Neuronal stem cell (in vitro differentiated cells): ENCODE results near the gene VWCE.
"Not testable (repeated sequence)": the region's sequence is repeated elsewhere in the genome, so short reads cannot be mapped to it uniquely, and the experiment has no call there.

Source experiments
- DNase-seq: peaks from one replicate; pipeline ENCODE4 v3.0.0-alpha.2; 2013; ENCODE audit warnings: low spot score
- H2AFZ ChIP-seq: one replicate; pipeline ENCODE4 v1.6.1; 2013; ENCODE audit warnings: mild to moderate bottlenecking, low read length, inconsistent platforms
- H2AK5ac ChIP-seq: 2 replicates; pipeline ENCODE4 v1.6.1; 2013; ENCODE audit warnings: low read depth, mild to moderate bottlenecking, inconsistent platforms, low read length, moderate library complexity, mixed read lengths
- H2BK120ac ChIP-seq: 2 replicates; pipeline ENCODE4 v1.6.1; 2013; ENCODE audit warnings: low read depth, mild to moderate bottlenecking, inconsistent platforms, low read length, moderate library complexity, mixed read lengths
- H2BK12ac ChIP-seq: one replicate; pipeline ENCODE4 v1.6.1; 2013; ENCODE audit warnings: low read length, inconsistent platforms
- H2BK15ac ChIP-seq: 2 replicates; pipeline ENCODE4 v1.6.1; 2013; ENCODE audit warnings: mild to moderate bottlenecking, low read length, inconsistent platforms, mixed read lengths
- H2BK5ac ChIP-seq: one replicate; pipeline ENCODE4 v1.6.1; 2013; ENCODE audit warnings: inconsistent platforms, mild to moderate bottlenecking, low read length, moderate library complexity
- H3K14ac ChIP-seq: one replicate; pipeline ENCODE4 v1.6.1; 2013; ENCODE audit warnings: low read length, inconsistent platforms
- H3K18ac ChIP-seq: 2 replicates; pipeline ENCODE4 v1.6.1; 2013; ENCODE audit warnings: low read length, inconsistent platforms
- H3K23ac ChIP-seq: 2 replicates; pipeline ENCODE4 v1.6.1; 2013; ENCODE audit warnings: low read depth, mild to moderate bottlenecking, mixed read lengths, low read length, inconsistent platforms; ENCODE audit not compliant: poor library complexity
- H3K27ac ChIP-seq: replicated peaks from 3 replicates; pipeline ENCODE4 v1.5.1; 2013; ENCODE audit warnings: low read length, inconsistent platforms
- H3K27me3 ChIP-seq, 3 experiments: 2 replicates each; pipeline ENCODE4 v1.6.1; 2013; ENCODE audit warnings: low read length in 3 of 3, mild to moderate bottlenecking in 2 of 3, inconsistent platforms in 1 of 3, low read depth in 1 of 3, mixed read lengths in 1 of 3, moderate library complexity in 1 of 3; ENCODE audit not compliant: control insufficient read depth in 3 of 3, insufficient read depth in 3 of 3
- H3K36me3 ChIP-seq, 2 donors: replicated peaks in 1 of 2; 2 replicates each; pipeline ENCODE4 v1.6.1; 2013; ENCODE audit warnings: low read length in 2 of 2; ENCODE audit not compliant: control insufficient read depth in 2 of 2, insufficient read depth in 2 of 2
- H3K4ac ChIP-seq: 2 replicates; pipeline ENCODE4 v1.6.1; 2013; ENCODE audit warnings: inconsistent platforms, mild to moderate bottlenecking, low read length, moderate library complexity
- H3K4me1 ChIP-seq, 2 donors: 1 replicate in 1 of 2; 2 replicates in 1 of 2; pipeline ENCODE4 v1.6.1; 2013; ENCODE audit warnings: low read length in 2 of 2, low read depth in 1 of 2; ENCODE audit not compliant: control insufficient read depth in 2 of 2, insufficient read depth in 1 of 2
- H3K4me2 ChIP-seq: one replicate; pipeline ENCODE4 v1.6.1; 2013; ENCODE audit warnings: mild to moderate bottlenecking, low read length, inconsistent platforms; ENCODE audit not compliant: insufficient read depth, poor library complexity, severe bottlenecking
- H3K4me3 ChIP-seq, 2 donors: 2 replicates each; pipeline ENCODE4 v1.5.1; 2013; ENCODE audit warnings: low read length in 2 of 2, mild to moderate bottlenecking in 2 of 2, inconsistent platforms in 1 of 2, moderate library complexity in 1 of 2
- H3K79me1 ChIP-seq: one replicate; pipeline ENCODE4 v1.6.1; 2013; ENCODE audit warnings: low read depth, mild to moderate bottlenecking, inconsistent platforms, low read length, moderate library complexity
- H3K9ac ChIP-seq: one replicate; pipeline ENCODE4 v1.6.1; 2013; ENCODE audit warnings: mild to moderate bottlenecking, low read depth, low read length, inconsistent platforms; ENCODE audit not compliant: poor library complexity
- H3K9me3 ChIP-seq, 2 donors: replicated peaks in 1 of 2; 2 replicates each; pipeline versions ENCODE3 to v1.6.1; 2013; ENCODE audit warnings: low read length in 2 of 2, mild to moderate bottlenecking in 2 of 2, inconsistent platforms in 1 of 2, low read depth in 1 of 2, mixed read lengths in 1 of 2, moderate library complexity in 1 of 2; ENCODE audit not compliant: control insufficient read depth in 2 of 2, insufficient read depth in 1 of 2
- H4K8ac ChIP-seq: one replicate; pipeline ENCODE4 v1.6.1; 2013; ENCODE audit warnings: low read depth, mild to moderate bottlenecking, inconsistent platforms, low read length, moderate library complexity
- H4K91ac ChIP-seq: one replicate; pipeline ENCODE4 v1.6.1; 2013; ENCODE audit warnings: low read length, low read depth, mild to moderate bottlenecking, inconsistent platforms; ENCODE audit not compliant: poor library complexity
- whole genome bisulfite sequencing, 2 donors: extraction: QIAGEN DNeasy Blood & Tissue Kit; methylation state at CpG; one replicate each; pipeline ENCODE4 v1.1.7; 2013; ENCODE audit warnings: missing lambda C conversion rate in 2 of 2, mixed read lengths in 1 of 2; ENCODE audit not compliant: insufficient read length in 2 of 2, insufficient replicate concordance in 1 of 2; ENCODE audit errors: extremely low coverage in 2 of 2; 5-methylcytosine and 5-hydroxymethylcytosine counted together

Gene VWCE

GRCh38 chr11:61252332-61252731, 42.8 kb downstream of the VWCE start:
- not testable (repeated sequence) for H2BK12ac ChIP-seq, H3K27me3 ChIP-seq
- no CpG with 5 or more reads among the region's 1 CpG for WGBS, 2 donors

GRCh38 chr11:61250796-61251765, 44.0 kb downstream of the VWCE start:
- not testable (repeated sequence) for H3K27me3 ChIP-seq, H3K4me2 ChIP-seq, H3K4me1 ChIP-seq, H2AK5ac ChIP-seq, H3K4me3 ChIP-seq, H3K4ac ChIP-seq, DNase-seq, H3K23ac ChIP-seq, H3K27ac ChIP-seq, H3K79me1 ChIP-seq, H3K36me3 ChIP-seq, H3K14ac ChIP-seq, H4K8ac ChIP-seq, H2BK5ac ChIP-seq, H4K91ac ChIP-seq, H3K18ac ChIP-seq, H2AFZ ChIP-seq, H3K9me3 ChIP-seq, H2BK12ac ChIP-seq, H3K9ac ChIP-seq, H2BK15ac ChIP-seq, H2BK120ac ChIP-seq
- WGBS, 2 donors = no CpG with 5 or more reads among the region's 20 CpGs

More at GRCh38 chr11:61252332-61252731, 42.8 kb downstream of the VWCE start:
- not testable (repeated sequence) for H4K8ac ChIP-seq, H2AFZ ChIP-seq, H3K9me3 ChIP-seq, H3K4me1 ChIP-seq, H3K23ac ChIP-seq, DNase-seq, H3K18ac ChIP-seq, H2BK120ac ChIP-seq, H2BK5ac ChIP-seq, H3K79me1 ChIP-seq, H3K4ac ChIP-seq, H3K14ac ChIP-seq, H2AK5ac ChIP-seq, H3K4me2 ChIP-seq, H4K91ac ChIP-seq, H3K9ac ChIP-seq, H3K27ac ChIP-seq, H3K36me3 ChIP-seq, H3K4me3 ChIP-seq, H2BK15ac ChIP-seq

GRCh38 chr11:61249201-61249600, 45.9 kb downstream of the VWCE start:
- H2AFZ ChIP-seq, H3K18ac ChIP-seq, H3K9me3 ChIP-seq, H3K36me3 ChIP-seq, H3K4ac ChIP-seq, H3K4me1 ChIP-seq, H3K14ac ChIP-seq, H3K4me2 ChIP-seq, H4K8ac ChIP-seq, H3K79me1 ChIP-seq, H3K23ac ChIP-seq, H2BK15ac ChIP-seq, DNase-seq, H2BK5ac ChIP-seq, H2BK12ac ChIP-seq, H3K9ac ChIP-seq, H3K27ac ChIP-seq, H4K91ac ChIP-seq, H3K4me3 ChIP-seq, H2AK5ac ChIP-seq, H2BK120ac ChIP-seq, H3K27me3 ChIP-seq: not testable (repeated sequence)
- 100% methylated on average over 4 of the region's 8 CpGs; no CpG with 5 or more reads in 1 of the 2 donors for WGBS, 2 donors

- H3K27me3 ChIP-seq, H3K23ac ChIP-seq, H3K4ac ChIP-seq, H4K8ac ChIP-seq, H3K4me1 ChIP-seq, H2BK120ac ChIP-seq, H3K4me2 ChIP-seq, H2AFZ ChIP-seq, H3K4me3 ChIP-seq, H3K9me3 ChIP-seq, H3K36me3 ChIP-seq, H3K79me1 ChIP-seq, H2AK5ac ChIP-seq, H3K18ac ChIP-seq, H3K27ac ChIP-seq, DNase-seq, H3K9ac ChIP-seq, H3K14ac ChIP-seq, H2BK15ac ChIP-seq, H4K91ac ChIP-seq, H2BK5ac ChIP-seq: not testable (repeated sequence)
- no CpG with 5 or more reads among the region's 9 CpGs for WGBS, 2 donors
- H2BK12ac ChIP-seq = peak overlapping the region; percentile 58
These were observed 47.0 kb downstream of the VWCE start for GRCh38 chr11:61248071-61248470.
